GM19467 (cell line): ENCODE measurements around the gene SLC23A1.
"Not testable (repeated sequence)": the region's sequence is repeated elsewhere in the genome, so short reads cannot be mapped to it uniquely, and the experiment has no call there.

Experiments used
- ATAC-seq: cut with Tn5 transposase; IDR thresholded peaks from one replicate; pipeline ENCODE4 v1.9.1; 2021; ENCODE audit warnings: mild to moderate bottlenecking, moderate library complexity; ENCODE audit not compliant: unreplicated experiment

Gene SLC23A1

DNA sequence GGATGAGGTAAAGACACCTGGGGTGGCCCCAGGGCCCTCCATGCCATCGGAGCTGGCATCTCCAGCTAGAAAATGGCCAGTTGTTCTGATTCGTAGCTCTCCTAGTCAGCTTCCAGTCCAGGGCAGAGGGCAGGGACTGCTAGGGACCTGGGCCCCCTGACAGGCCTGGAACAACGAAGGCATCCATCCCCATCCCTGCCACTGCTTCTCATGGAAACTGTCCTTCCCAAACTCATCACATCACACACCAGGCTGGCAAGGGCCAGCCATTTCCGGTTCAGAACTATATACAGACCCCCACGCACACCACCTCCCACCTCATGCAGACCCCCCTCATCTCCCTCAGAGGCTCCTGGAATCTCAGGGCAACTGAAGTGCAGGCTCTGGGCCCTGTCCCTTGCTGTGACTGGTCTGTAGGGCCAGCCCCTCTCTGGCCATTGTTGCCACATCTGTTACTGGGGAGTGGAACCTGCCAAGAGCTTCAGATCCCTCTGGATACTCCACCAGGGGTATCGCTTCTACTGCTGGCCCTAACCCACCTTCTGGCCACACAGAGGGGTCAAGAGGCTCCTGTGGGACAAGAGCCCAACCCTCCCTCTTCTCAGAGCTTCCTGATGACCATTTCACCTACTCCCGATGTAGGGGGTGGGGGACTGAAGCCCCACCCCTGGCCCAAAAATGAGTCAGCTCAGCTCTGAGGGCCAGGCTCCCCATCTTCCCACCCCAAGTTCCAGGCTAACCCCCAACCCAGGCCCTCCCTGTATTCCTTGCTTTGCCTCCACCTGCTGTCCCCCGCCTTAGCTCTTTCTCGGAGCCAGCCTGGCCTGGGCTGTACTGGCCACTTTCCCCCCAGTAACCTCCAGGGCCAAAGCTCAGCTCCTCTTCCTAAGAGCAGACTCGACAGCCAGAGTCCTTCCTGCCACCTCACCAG lies 7.8 kb upstream of the SLC23A1 start:
- ATAC-seq, result no peak

DNA sequence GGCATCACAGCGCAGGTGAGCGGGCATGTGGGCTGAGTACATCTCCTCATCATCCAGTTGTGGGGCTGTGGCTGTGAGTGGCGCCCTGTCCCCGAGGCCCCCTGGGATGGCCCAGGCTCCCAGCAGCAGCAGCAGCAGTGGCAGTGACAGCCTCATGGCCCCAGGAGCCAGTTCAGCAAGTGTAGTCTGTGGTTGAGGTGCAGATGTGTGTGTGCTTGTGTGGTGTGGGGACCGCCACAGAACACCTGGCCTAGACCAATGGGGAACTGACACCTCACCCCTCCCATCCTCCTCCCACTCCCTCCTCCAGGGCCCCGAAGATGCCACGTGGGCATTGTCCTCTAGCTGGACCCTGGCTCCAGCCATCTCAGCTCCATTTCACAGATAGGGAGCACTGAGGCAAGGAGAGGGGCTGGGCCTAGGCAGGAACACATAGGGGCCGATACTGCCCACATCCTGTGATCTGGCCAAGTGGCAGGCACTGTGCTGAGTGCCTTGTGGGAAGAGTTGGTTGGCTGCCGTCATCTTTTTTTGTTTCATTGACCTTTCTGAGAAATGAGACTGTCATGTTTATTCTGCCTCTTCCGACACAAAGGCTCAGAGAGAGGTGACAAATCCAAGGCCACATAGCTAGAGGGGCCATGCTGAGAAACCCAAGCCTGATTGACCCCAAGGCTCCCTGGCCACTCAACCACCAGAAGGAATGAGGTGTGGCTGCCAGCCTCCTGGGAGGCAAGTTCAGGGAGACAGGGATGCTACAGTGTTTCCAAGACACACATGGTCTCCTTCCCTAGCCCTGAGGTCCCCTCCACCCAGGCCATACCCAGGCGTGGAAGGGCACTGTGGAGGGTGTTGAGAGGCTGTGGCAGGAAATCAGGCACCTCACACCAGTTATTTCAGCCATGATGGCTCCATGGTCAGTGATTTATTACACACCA lies 6.9 kb upstream of the SLC23A1 start, which contains the start of gene MZB1:
TSS of gene MZB1 (minus strand) at position 213 of the 938 bp plus-strand sequence. CDS start at position 156, 57 bp downstream.
- peak; percentile 24 for ATAC-seq

DNA sequence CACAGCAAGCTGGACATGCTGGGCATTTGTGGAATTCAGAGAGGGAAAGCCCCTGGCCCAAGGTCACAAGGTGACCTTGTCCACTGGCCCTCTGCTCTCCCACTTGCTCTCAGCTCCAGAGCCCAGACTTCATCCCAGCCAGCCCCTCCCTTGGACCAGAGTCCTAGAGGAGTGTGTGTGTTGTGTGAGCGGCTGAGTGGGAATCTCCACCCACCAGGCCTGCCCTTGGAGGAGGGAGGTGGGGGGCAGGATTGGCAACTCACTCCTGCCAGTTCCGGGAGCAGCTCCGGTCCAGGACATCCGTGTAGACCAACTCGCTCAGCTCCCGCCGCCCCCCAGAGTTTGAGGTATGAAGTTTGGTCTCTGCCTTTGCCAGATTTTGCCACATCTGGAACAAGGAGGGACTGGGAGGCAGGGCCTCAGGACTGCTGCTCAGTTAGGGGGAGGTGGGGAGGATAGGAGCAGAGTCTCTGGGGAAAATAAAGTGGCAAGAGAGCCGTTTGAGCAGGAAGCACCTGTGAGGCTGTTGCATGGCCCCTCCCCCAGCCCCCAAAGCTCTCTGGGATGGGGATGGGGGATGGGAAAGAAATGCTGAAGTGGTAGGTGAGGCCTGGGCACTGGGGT lies 5.2 kb upstream of the SLC23A1 start:
- no peak for ATAC-seq

DNA sequence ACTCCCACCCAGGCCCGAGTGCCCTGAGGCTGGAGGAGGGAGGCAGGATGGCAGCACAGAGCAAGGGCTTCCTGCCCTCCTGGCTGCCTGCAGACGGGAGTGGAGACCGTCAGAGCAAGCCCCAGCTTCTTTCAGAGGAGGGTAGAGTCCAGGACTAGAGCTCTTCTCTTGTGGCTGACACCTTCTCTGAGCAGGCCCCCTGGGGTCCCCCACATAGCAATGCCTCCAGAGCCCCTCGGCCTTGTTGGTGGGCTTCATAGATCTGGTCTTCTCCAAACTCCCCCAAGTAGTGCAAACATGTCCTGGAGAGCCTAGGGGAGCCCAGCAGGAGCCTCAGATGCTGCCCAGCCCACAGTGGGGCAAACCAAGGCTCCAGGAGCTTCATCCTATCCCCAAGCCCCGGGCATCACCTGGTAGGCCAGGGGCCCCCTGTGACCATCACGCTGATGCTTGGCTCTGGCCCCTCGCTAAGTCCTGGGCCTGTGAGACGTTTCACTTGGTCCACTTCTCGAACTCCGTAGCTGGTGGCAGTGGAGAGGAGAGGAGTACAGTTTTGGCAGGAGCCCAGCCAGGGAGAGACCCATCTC lies 4.6 kb upstream of the SLC23A1 start:
- no peak for ATAC-seq

DNA sequence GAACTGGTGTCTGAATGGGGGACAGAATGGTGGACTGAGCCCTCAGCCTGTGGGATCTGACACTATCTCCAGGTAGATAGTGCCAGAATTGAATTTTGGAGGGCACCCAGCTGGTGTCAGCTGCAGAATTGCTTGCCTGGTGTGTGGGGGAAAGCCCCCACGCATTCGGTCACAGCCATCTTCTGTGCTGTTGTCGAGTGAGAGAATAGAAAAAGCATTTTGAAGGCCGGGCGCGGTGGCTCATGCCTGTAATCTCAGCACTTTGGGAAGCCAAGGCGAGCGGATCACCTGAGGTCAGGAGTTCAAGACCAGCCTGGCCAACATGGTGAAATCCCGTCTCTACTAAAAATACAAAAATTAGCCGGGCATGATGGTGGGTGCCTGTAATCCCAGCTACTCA lies 3.9 kb upstream of the SLC23A1 start:
- not testable (repeated sequence) for ATAC-seq

DNA sequence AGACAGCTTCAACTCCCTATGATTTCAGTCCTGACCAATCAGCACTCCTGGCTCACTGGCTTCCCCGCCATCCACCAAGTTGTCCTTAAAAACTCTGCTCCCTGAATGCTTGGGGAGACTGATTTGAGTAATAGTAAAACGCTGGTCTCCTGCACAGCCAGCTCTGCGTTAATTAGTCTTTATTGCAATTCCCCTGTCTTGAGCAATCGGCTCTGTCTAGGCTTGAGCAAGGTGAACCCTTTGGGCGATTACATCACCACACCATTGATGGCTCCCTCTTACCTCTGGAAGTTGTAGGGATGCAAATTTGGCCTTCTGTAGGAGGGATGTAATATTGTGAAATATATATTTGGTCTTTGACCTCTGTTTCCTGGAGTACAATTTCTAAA lies 2.9 kb upstream of the SLC23A1 start:
- ATAC-seq, result no peak

DNA sequence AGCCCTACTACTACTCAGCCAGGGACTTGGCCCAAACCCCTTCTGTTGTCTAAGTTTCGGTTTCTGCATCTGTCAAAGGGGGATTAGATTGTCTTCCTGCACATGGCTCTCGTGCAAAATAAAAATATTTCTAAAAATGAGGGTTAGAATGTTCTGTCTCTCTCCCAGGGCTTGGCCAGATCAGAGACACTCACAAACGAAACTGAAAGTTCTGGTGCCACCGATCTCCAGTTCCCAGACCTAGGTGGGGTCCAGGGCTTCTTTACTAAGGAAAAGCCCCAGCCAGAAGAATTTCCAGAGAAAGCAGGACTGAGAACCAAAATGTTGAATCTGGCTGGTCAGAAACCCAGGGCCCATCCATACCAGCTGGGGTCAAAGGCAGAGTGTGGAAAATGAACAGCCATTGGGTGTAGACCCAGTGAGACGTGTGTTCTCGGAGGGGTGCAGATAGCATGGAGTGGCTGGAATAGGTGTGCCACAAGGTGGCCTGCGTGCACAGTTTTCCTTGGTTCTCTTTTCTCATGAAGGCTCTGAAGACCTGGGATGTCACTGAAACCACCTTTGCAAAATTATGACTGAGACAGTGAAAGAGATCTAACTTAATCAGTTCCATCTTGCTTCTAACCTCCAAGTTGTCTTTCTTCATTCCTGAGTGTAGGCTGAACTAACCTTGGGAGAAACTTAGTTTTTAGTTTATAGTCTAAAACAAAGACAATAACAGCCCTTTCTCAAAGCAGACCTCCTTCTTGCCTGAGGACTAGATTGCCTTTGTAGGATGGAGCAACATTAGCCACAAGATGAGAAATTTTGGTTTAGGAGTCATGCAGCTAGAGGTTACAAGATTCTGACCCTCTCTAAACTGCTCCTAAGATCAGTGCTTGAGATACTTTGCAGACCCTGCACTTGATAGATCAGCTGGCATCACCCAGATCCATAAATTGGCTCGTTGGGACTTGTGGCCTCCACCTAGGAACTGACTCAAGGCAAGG lies 2.3 kb upstream of the SLC23A1 start:
- no peak for ATAC-seq

DNA sequence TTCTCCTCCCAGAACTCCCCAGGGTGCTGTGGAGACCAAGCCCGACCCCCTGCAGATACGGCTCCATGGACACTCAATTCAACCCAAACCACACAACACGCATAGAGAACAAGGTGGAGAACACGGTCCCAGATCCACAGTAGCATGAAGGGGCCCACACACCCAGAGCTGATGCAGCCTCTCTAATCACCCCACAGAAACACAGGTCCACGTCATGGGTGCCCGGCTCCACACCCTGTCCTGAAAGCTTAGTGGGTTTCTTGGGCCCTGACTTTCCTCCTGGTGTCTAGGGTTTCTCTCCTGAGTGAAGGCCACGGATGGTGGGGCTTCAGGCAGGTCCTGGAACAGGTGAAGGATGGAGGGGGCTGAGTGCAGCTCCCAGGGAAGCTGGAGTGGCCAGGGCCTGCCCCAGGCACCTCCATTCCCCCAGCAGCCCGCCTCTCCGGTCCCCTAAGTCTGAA lies 1.5 kb upstream of the SLC23A1 start:
- no peak for ATAC-seq

DNA sequence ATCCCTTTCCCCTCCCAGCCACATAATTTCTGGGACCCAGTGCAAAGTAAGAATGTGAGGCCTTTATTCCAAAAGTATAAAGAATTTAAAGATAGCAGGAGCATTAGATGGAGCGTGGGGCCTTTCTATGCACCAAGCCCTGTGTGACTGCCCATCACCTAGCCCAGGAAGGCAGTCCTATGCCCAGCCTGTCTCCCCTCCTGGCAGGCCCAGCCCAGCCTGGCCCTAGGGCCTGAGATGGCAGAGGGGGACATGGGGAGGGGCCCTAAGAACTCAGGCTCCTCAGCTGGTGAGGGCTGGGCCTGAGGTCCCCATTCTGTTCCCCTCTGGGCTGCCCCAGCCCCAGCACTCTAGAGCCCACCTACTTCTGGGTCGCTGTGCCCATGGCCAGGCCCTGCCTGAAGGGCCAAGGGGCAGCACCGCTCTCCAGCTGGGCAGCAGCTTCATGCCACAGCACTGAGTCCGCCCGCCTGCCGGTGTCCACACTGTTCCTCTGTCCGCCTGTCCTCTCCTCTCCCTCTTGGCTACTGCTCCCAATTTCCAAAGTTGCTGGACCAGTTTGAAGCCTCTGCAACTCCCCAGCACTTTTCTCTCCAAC lies 995 bp upstream of the SLC23A1 start:
- no peak for ATAC-seq

DNA sequence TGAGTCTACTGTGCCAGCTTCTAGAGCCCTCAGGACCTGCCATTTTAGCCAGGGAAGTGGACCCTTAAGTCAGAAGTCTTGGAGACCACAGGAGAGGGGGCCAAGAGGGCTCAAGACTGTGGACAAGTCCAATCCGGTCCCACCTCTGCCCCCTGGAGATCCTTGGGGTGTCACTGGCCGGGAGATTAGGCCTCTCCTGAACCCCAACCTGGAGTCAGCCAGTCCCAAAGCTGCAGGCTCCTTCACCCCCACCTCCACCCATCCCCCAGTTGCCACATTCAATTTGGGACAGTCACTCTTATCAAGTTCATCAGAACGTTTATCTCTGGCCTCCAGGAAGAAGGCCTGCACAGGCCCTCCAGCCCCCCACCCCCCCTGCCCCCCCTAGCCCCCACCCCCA lies 290 bp downstream of the SLC23A1 start:
- ATAC-seq, result no peak

DNA sequence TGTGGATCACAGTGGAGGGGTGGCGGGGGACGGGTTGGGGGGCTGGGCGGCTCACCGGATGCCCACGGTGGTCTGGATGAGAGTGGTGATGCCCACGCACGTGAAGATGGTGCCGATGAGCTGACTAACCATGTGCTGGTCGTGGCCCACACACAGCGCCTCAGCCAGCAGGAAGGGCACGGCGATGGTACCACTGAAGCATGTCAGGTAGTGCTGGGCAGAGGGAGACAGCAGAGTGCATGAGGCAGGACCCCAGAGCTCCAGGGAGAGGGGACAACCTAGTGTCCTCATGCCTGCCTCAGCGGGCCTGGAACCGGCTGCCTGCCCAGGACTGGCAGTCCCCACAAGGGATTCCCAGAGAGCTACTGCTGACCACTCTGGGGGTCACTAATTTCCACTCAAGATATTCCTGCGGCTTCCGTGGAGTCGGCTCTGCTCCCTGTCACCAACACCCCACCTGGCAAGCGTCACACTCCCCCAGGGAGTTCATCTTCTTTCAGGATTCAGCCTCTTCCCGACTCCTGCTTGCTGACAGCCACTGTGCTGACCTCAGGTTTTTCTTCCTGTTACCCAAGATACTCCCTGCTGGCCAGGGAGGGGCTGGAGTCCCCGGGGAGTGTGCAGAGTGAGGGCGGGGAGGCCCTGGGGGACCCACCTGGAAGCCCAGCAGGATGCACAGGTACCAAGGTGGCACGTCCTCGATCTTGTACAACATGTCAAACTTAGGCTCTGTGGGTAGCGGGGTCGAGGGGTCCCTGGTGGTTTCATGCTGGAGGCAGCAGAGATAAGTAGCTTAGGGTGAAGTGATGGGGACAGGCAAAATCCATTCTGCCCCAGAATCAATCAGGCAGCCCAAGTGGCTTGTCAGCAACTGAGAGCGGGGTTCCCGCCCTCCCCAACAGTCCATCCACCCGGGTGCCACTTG lies 998 bp downstream of the SLC23A1 start:
- no peak for ATAC-seq

DNA sequence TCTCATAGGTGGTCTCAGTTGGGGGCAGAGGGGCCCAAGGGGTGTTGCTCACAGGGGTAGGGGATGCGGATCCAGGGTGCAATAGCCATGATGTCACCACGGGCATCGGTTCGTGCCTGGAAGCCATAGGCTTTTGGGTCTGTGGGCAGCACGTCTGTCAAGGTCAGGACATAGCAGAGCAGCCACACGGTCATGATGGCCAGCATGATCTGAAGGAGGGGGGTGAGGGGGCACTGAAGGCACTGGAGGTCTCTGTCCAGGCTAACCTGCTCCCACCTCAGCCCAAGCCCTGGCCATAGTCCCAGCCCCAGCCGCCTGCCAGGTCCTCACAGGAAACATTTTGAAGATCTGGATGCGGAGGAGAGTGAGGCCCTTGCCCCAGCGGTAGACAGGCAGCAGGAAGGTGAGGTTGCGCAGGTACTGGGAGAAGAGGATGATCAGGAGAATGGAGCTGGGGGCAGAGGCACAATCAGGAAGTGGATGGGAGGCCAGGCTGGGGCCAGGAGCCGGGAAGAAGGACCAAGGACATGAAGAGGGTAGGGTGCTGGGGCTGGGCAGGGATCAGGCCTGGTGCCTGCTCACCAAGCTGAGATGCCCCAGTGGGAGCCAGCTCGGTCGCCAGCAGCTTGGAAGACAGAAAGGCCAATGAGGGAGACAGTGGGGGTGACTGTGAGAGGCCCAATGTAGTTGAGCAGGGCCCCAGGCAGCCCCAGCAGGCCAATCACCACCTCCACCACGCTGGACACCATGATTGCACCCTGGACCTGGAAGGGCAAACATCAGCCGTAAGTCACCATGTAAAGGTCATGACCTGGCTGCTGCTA lies 3.3 kb downstream of the SLC23A1 start:
- ATAC-seq, result no peak

DNA sequence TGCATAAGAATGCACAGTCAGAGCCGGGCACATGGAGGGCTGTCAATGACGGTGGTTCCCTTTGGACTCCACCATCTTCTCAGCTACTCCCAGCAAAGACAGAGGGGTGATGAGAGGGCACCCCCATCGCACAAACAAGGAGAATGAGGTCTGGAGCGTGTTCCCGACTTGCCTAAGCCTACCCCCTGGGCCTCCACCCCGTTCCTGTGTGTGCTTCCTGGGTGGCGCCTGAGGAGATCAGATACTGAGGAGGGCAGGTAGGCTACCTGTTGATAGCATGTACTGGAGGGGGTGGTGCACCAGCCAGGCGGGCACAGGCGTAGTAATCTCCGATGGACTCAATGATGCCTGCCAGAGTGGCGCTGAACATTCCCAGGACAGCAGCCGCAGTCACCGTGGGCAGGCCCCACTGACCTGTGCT lies 4.1 kb downstream of the SLC23A1 start:
- ATAC-seq, result no peak

DNA sequence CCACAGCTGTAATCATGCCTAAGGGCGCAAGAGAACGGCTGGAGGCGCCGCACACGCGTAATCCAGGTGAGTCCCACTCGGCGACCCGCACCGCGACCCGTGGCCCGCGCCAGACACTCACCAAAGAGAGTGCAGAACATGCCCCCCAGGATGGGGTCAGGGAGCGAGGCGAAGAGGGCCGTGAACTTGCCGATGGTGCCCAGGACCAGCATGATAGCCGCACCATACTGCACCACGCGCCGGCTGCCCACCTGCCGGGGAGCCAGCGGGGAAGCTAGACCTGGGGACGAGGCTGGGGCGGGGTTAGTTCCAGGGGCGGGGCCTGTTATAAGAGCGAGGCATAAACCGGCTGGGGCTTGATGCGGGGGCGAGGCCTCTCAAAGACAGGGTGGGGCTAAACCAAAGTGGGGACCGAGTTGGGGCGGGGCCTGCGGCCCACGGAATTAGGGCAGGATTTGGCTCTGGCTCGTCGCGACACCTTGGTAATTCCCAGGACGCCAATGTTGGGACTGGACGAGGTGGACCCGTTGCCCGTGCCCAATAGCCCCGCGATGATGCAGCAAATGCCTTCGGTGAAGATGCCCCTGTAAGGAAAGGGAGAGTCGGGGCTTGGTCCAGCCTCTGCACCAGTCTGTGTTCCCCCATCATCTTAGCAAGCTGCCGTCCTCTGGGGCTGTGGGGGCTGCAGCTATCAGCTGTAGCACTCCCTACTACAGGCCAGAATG lies 4.8 kb downstream of the SLC23A1 start:
- ATAC-seq, result no peak

DNA sequence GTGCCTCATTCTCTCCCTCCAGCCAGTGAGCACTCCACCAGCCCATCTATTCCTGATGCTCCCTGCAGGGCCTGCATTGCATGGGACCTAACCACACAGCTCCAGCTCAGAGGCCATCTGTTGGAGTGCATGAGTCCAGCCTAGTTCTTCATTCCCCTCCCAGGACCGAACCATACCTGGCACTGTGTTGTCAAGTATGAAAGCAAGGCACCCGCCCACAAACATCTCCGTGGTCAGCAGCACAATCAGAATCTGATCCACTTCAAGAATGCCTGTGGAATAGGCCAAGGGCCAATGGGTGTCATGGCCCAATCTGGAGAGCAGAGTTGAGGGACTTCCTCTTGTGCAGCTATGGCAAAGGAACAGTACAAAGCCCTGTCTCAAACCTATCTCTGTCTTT lies 5.9 kb downstream of the SLC23A1 start:
- no peak for ATAC-seq

DNA sequence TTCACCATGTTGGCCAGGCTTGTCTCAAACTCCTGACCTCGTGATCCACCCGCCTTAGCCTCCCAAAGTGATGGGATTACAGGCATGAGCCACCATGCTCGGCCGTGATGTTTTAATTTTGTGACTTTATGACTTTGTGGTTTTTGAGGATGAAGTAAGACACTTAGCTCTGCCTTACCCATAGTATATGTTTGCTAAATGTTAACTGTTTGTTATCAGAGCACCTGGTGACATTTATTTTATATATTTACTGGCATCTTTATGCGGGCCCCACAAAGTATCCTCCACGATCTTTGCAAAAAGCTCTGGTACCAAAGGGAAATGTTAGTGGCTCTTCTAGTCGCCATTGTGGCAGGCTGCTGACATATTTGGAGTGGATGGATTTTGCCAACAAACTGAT lies 6.7 kb downstream of the SLC23A1 start:
- ATAC-seq, result no peak
